CD14-positive monocyte (primary cell): ENCODE data around the gene COMT. TPM values are rescaled to one million over a fixed set of nuclear protein-coding genes. Genes with fewer than 3 reads are reported as not detected.

Experiments
- DNase-seq, 3 donors: peaks; one replicate each; pipeline ENCODE4 v3.0.0-alpha.2; 2011 to 2022
- H2AFZ ChIP-seq: 2 replicates; pipeline ENCODE4 v1.6.0; 2012; ENCODE audit warnings: mild to moderate bottlenecking, low read depth, low read length, inconsistent platforms; ENCODE audit not compliant: insufficient read depth, poor library complexity, severe bottlenecking
- H3K27ac ChIP-seq, 2 donors: 1 replicate in 1 of 2; 2 replicates in 1 of 2; pipeline ENCODE4 v1.5.1; 2012 to 2013; ENCODE audit warnings: low read length in 2 of 2, control low read depth in 1 of 2, inconsistent platforms in 1 of 2, low read depth in 1 of 2, mild to moderate bottlenecking in 1 of 2
- H3K27me3 ChIP-seq, 2 donors: one replicate each; pipeline versions ENCODE4 v1.6.0 to v1.6.1; 2011 to 2013; ENCODE audit warnings: low read length in 2 of 2; ENCODE audit not compliant: control insufficient read depth in 2 of 2, insufficient read depth in 2 of 2
- H3K36me3 ChIP-seq, 2 donors: replicated peaks in 1 of 2; 1 replicate in 1 of 2; 2 replicates in 1 of 2; pipeline versions ENCODE4 v1.5.1 to v1.6.1; 2012 to 2013; ENCODE audit warnings: low read length in 2 of 2, control low read depth in 1 of 2, inconsistent platforms in 1 of 2, mild to moderate bottlenecking in 1 of 2; ENCODE audit not compliant: insufficient read depth in 2 of 2, control insufficient read depth in 1 of 2
- H3K4me1 ChIP-seq, 2 donors: 1 replicate in 1 of 2; 2 replicates in 1 of 2; pipeline versions ENCODE4 v1.5.1 to v1.6.1; 2012 to 2013; ENCODE audit warnings: low read length in 2 of 2, control low read depth in 1 of 2, inconsistent platforms in 1 of 2, mild to moderate bottlenecking in 1 of 2, moderate library complexity in 1 of 2; ENCODE audit not compliant: insufficient read depth in 2 of 2, control insufficient read depth in 1 of 2
- H3K4me2 ChIP-seq: replicated peaks from 2 replicates; pipeline ENCODE3; 2012; ENCODE audit warnings: low read length, moderate library complexity, mild to moderate bottlenecking; ENCODE audit not compliant: poor library complexity, severe bottlenecking; ENCODE audit errors: extremely low read depth
- H3K4me3 ChIP-seq, 3 experiments: fragments of 200-600 bp in 1 of 3; sonication (generic) in 1 of 3; replicated peaks in 1 of 3; 1 replicate in 2 of 3; 2 replicates in 1 of 3; pipeline ENCODE4 v1.5.1; 2011 to 2013; ENCODE audit warnings: low read length in 3 of 3, mild to moderate bottlenecking in 3 of 3, control low read depth in 2 of 3, low read depth in 2 of 3, inconsistent platforms in 1 of 3, moderate library complexity in 1 of 3
- H3K79me2 ChIP-seq: 2 replicates; pipeline ENCODE4 v1.6.0; 2012; ENCODE audit warnings: mild to moderate bottlenecking, control low read depth, inconsistent platforms, low read length, moderate library complexity; ENCODE audit not compliant: insufficient read depth
- H3K9ac ChIP-seq: 2 replicates; pipeline ENCODE4 v1.6.0; 2017; ENCODE audit warnings: low read length, mild to moderate bottlenecking; ENCODE audit not compliant: insufficient read depth, poor library complexity, severe bottlenecking
- H3K9me3 ChIP-seq, 2 donors: replicated peaks in 1 of 2; 1 replicate in 1 of 2; 2 replicates in 1 of 2; pipeline versions ENCODE4 v1.5.1 to v1.6.1; 2012 to 2013; ENCODE audit warnings: low read length in 2 of 2, control low read depth in 1 of 2; ENCODE audit not compliant: control insufficient read depth in 1 of 2, insufficient read depth in 1 of 2
- H4K20me1 ChIP-seq: 2 replicates; pipeline ENCODE4 v1.6.0; 2012; ENCODE audit warnings: mild to moderate bottlenecking, low read length, control low read depth, moderate library complexity; ENCODE audit not compliant: insufficient read depth
- H3K27ac Mint-ChIP-seq, 7 donors: one replicate each; pipeline ENCODE4 v1.8.0; 2020; ENCODE audit warnings: mild to moderate bottlenecking in 7 of 7, mixed read lengths in 7 of 7, moderate library complexity in 6 of 7, inconsistent platforms in 2 of 7
- H3K27me3 Mint-ChIP-seq, 3 donors: one replicate each; pipeline ENCODE4 v1.8.0; 2021 to 2022; ENCODE audit warnings: low read depth in 3 of 3, mild to moderate bottlenecking in 3 of 3, mixed read lengths in 3 of 3, moderate library complexity in 3 of 3, inconsistent platforms in 1 of 3
- H3K36me3 Mint-ChIP-seq, 2 donors: one replicate each; pipeline ENCODE4 v1.8.0; 2020; ENCODE audit warnings: mixed read lengths in 2 of 2, inconsistent platforms in 1 of 2, mild to moderate bottlenecking in 1 of 2
- H3K4me1 Mint-ChIP-seq: one replicate; pipeline ENCODE4 v1.8.0; 2020; ENCODE audit warnings: mild to moderate bottlenecking, mixed read lengths
- H3K4me3 Mint-ChIP-seq, 2 donors: one replicate each; pipeline ENCODE4 v1.8.0; 2020; ENCODE audit warnings: mild to moderate bottlenecking in 2 of 2, mixed read lengths in 2 of 2, moderate library complexity in 1 of 2
- H3K9me3 Mint-ChIP-seq, 7 donors: one replicate each; pipeline ENCODE4 v1.8.0; 2020 to 2022; ENCODE audit warnings: mixed read lengths in 7 of 7, mild to moderate bottlenecking in 6 of 7, moderate library complexity in 6 of 7, inconsistent platforms in 2 of 7
- WGBS: methylation state at CpG from one replicate; pipeline ENCODE4 v1.1.5; 2013; ENCODE audit warnings: missing lambda C conversion rate; ENCODE audit not compliant: insufficient coverage; 5-methylcytosine and 5-hydroxymethylcytosine counted together
- intact Hi-C, 2 donors: fragments of 100-400 bp; cut with micrococcal nuclease; formaldehyde crosslinking; loops; one replicate each; pipeline versions ENCODE4 v1.15.0 to v1.15.1; 2023
- polyA plus RNA-seq, 3 donors: library from polyadenylated mRNA; depleted of rRNA in 1 of 3; unstranded in 2 of 3; stranded (reverse) in 1 of 3; fragments of 300-500 nt in 2 of 3; fragments of >200 nt in 1 of 3; fragmentation: Illumina TruSeq in 2 of 3; gene quantifications; 1 replicate in 2 of 3; 2 replicates in 1 of 3; pipeline ENCODE4 v1.2.3, GENCODE V29; 2012 to 2021
- TF ChIP-seq, protein P1 (sequence below): fragments of 200-600 bp; IDR thresholded peaks from one replicate; pipeline ENCODE4 v1.8.0; 2022; ENCODE audit warnings: antibody characterized with exemption, mild to moderate bottlenecking

COMT gene
- polyA plus RNA-seq, 3 donors: 314 to 400 (median 329) TPM

DNA sequence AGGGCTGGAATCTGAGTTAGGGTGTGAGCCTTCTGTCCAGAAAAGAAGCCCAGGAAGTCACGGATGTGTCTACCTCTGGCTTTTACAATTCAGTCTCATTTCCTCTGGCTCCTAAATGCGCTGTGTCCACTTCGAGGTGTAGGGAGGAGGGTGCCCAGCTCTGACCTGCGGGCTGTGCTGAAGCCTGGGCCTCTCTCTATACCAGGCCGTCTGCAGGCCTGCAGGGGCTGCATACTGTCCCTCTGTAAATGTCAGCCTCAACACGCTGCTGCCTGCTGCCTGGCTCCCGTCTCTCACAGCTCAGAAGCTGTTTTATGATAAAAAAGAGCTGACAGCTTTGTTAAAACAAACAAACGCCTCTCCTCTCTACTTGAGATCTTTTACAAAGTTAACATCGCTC lies 60.6 kb downstream of the COMT start:
- intact Hi-C loops: no loop called here
- Mint-ChIP-seq H3K4me1 (no peaks in the 10 kb centered on the region), H3K27ac (no peak overlapping the region), H3K36me3 (no peaks in the 10 kb centered on the region), H3K27me3 (peaks cover 11 to 16% (median 11%) of the 10 kb centered on the region in 3 donors), H3K4me3 (no peak overlapping the region), H3K9me3 (peaks cover 17 to 23% (median 20%) of the 10 kb centered on the region in 7 donors)
- Histone ChIP-seq H4K20me1 (no peaks in the 10 kb centered on the region), H3K27me3 (no peaks in the 10 kb centered on the region), H3K36me3 (no peaks in the 10 kb centered on the region), H3K4me2 (no peak overlapping the region), H3K4me1 (no peaks in the 10 kb centered on the region), H3K27ac (no peak overlapping the region), H3K4me3 (no peak overlapping the region), H3K9me3 (peaks cover 3 to 16% of the 10 kb centered on the region in 2 donors), H2AFZ (no peak overlapping the region), H3K9ac (no peak overlapping the region), H3K79me2 (no peaks in the 10 kb centered on the region)
- WGBS: 92% methylated on average over 5 of the region's 9 CpGs
- DNase-seq: no peak
- TF ChIP-seq, protein P1, sequence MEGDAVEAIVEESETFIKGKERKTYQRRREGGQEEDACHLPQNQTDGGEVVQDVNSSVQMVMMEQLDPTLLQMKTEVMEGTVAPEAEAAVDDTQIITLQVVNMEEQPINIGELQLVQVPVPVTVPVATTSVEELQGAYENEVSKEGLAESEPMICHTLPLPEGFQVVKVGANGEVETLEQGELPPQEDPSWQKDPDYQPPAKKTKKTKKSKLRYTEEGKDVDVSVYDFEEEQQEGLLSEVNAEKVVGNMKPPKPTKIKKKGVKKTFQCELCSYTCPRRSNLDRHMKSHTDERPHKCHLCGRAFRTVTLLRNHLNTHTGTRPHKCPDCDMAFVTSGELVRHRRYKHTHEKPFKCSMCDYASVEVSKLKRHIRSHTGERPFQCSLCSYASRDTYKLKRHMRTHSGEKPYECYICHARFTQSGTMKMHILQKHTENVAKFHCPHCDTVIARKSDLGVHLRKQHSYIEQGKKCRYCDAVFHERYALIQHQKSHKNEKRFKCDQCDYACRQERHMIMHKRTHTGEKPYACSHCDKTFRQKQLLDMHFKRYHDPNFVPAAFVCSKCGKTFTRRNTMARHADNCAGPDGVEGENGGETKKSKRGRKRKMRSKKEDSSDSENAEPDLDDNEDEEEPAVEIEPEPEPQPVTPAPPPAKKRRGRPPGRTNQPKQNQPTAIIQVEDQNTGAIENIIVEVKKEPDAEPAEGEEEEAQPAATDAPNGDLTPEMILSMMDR: no peak

DNA sequence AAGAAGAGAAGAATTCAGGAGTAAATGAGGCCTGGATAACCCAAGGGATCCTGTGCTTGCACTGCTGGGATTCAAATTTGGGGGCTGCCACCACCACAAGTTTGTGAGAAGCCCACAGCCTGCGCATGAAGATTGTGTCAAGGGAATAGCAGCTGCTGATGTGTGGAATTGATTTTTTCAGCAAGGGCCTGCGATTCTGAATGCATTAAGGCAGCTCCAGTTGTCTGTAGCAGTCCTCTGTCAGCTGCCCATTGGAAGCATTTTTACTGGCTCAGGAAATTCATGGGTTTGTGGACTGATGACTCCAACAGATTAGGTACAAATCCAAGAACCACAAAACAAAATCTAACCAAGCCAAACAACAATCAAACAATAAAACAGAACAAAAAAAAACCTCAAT lies 61.1 kb downstream of the COMT start:
- H3K27ac Mint-ChIP-seq: no peak overlapping the region
- WGBS: 90% methylated on average over 2 of the region's 2 CpGs
- H3K36me3 Mint-ChIP-seq: no peaks in the 10 kb centered on the region
- H3K9me3 Mint-ChIP-seq: peaks cover 17 to 23% (median 20%) of the 10 kb centered on the region in 7 donors
- H3K4me3 Mint-ChIP-seq: no peak overlapping the region
- no peaks in the 10 kb centered on the region for H3K4me1 Mint-ChIP-seq
- no peak overlapping the region for H3K27ac ChIP-seq
- H3K4me2 ChIP-seq: no peak overlapping the region
- no peaks in the 10 kb centered on the region for H3K79me2 ChIP-seq
- H3K27me3 ChIP-seq: no peaks in the 10 kb centered on the region
- H3K9me3 ChIP-seq: peaks cover 3 to 16% of the 10 kb centered on the region in 2 donors
- no peaks in the 10 kb centered on the region for H3K36me3 ChIP-seq
- no peak overlapping the region for H3K9ac ChIP-seq
- H4K20me1 ChIP-seq: no peaks in the 10 kb centered on the region
- no peak overlapping the region for H2AFZ ChIP-seq
- intact Hi-C loops: no loop called here
- TF ChIP-seq, protein P1: no peak
- no peaks in the 10 kb centered on the region for H3K4me1 ChIP-seq
- no peak for DNase-seq
- peaks cover 11 to 16% (median 11%) of the 10 kb centered on the region in 3 donors for H3K27me3 Mint-ChIP-seq
- no peak overlapping the region for H3K4me3 ChIP-seq
